Ishikawa (cell line): ENCODE results near the gene POU2F1.

Experiments
- CREB1 ChIP-seq: IDR thresholded peaks from 2 replicates; pipeline ENCODE4 v1.6.1; 2012; ENCODE audit warnings: low read depth
- EP300 ChIP-seq: IDR thresholded peaks from 2 replicates; pipeline ENCODE4 v1.6.1; 2012; ENCODE audit warnings: borderline replicate concordance
- TAF1 ChIP-seq: IDR thresholded peaks from 2 replicates; pipeline ENCODE4 v1.6.1; 2012; ENCODE audit warnings: low read depth, mild to moderate bottlenecking
- TEAD4 ChIP-seq: IDR thresholded peaks from 2 replicates; pipeline ENCODE4 v1.6.1; 2012
- USF1 ChIP-seq: IDR thresholded peaks from 2 replicates; pipeline ENCODE4 v1.6.1; 2012
- YY1 ChIP-seq: IDR thresholded peaks from 2 replicates; pipeline ENCODE4 v1.6.1; 2012; ENCODE audit warnings: low read depth

GRCh38 chr1:167263819-167264464 is 43.3 kb downstream of the POU2F1 start:
- TF ChIP-seq CREB1 = no peak
- no peak for TF ChIP-seq TAF1
- no peak for TF ChIP-seq YY1
- TF ChIP-seq TEAD4 = no peak
- TF ChIP-seq USF1 = peak; percentile 53
- TF ChIP-seq EP300 = no peak
